Endothelial cell of umbilical vein (primary cell): ENCODE results near the gene NEDD9. TPM values are rescaled to one million over a fixed set of nuclear protein-coding genes. Genes with fewer than 3 reads are reported as not detected.

Source experiments
- BruUV-seq: library from RNA; stranded (reverse); fragments of 400-500 nt; replicated peaks from 2 replicates; lab custom pipeline; 2021; lab: Mats Ljungman, UMichigan
- CTCF ChIA-PET: fragments of 300-600, 350-600 bp; sonication (Branson Sonifier 250); formaldehyde crosslinking; loops from one replicate; lab custom pipeline; 2021; ENCODE audit warnings: antibody characterized with exemption, inconsistent platforms; lab: Charles Lee
- POLR2A ChIA-PET: fragments of 300-600, 350-600 bp; sonication (Branson Sonifier 250); formaldehyde crosslinking; loops from one replicate; lab custom pipeline; 2021; ENCODE audit warnings: antibody characterized with exemption, inconsistent platforms; lab: Charles Lee
- DNase-seq: peaks from one replicate; pipeline ENCODE4 v3.0.0-alpha.2; 2011; ENCODE audit warnings: low read depth, low spot score
- FAIRE-seq: peaks from 2 replicates; lab custom pipeline; 2011; peaks lifted over from hg19 to GRCh38; lab: Jason Lieb, UNC
- H2AFZ ChIP-seq: 2 replicates; pipeline ENCODE4 v1.6.0; 2012; ENCODE audit warnings: low read depth, low read length, control low read depth, inconsistent platforms
- H3K27ac ChIP-seq: 2 replicates; pipeline ENCODE4 v1.5.1; 2011; ENCODE audit warnings: low read depth, mild to moderate bottlenecking, control low read depth, low read length, moderate library complexity; ENCODE audit not compliant: insufficient read depth
- H3K27me3 ChIP-seq, 2 experiments: 2 replicates each; pipeline versions ENCODE4 v1.6.0 to v1.6.1; 2011; ENCODE audit warnings: low read length in 2 of 2, mixed read lengths in 1 of 2; ENCODE audit not compliant: control insufficient read depth in 2 of 2, insufficient read depth in 2 of 2
- H3K36me3 ChIP-seq, 2 experiments: 2 replicates in 1 of 2; 3 replicates in 1 of 2; pipeline ENCODE4 v1.5.1; 2011; ENCODE audit warnings: low read length in 2 of 2, mild to moderate bottlenecking in 1 of 2, moderate library complexity in 1 of 2; ENCODE audit not compliant: control insufficient read depth in 2 of 2, insufficient read depth in 2 of 2; ENCODE audit errors: extremely low read depth in 1 of 2
- H3K4me1 ChIP-seq: 3 replicates; pipeline ENCODE4 v1.5.1; 2011; ENCODE audit warnings: mild to moderate bottlenecking, low read length; ENCODE audit not compliant: control insufficient read depth, insufficient read depth; ENCODE audit errors: extremely low read depth
- H3K4me2 ChIP-seq: 2 replicates; pipeline ENCODE4 v1.6.1; 2011; ENCODE audit warnings: low read length, control low read depth, mixed read lengths; ENCODE audit not compliant: insufficient read depth
- H3K4me3 ChIP-seq, 3 experiments: fragments of 200-600 bp in 1 of 3; sonication (generic), shearing (Covaris generic) in 1 of 3; replicated peaks in 1 of 3; 2 replicates each; pipeline ENCODE4 v1.5.1; 2011 to 2016; ENCODE audit warnings: control low read depth in 3 of 3, low read length in 3 of 3, mild to moderate bottlenecking in 2 of 3, inconsistent platforms in 1 of 3, low read depth in 1 of 3, moderate library complexity in 1 of 3; ENCODE audit not compliant: insufficient read depth in 1 of 3
- H3K79me2 ChIP-seq: 2 replicates; pipeline ENCODE4 v1.6.0; 2012; ENCODE audit warnings: low read length, inconsistent platforms; ENCODE audit not compliant: control insufficient read depth, insufficient read depth
- H3K9ac ChIP-seq: replicated peaks from 2 replicates; pipeline ENCODE3; 2011; ENCODE audit warnings: low read length, control low read depth; ENCODE audit not compliant: insufficient read depth; ENCODE audit errors: extremely low read depth
- H3K9me1 ChIP-seq: replicated peaks from 3 replicates; pipeline ENCODE4 v1.6.0; 2011; ENCODE audit warnings: mild to moderate bottlenecking, low read length; ENCODE audit not compliant: control insufficient read depth, insufficient read depth; ENCODE audit errors: extremely low read depth
- H3K9me3 ChIP-seq: replicated peaks from 2 replicates; pipeline ENCODE4 v1.5.1; 2012; ENCODE audit warnings: low read length, inconsistent platforms; ENCODE audit not compliant: control insufficient read depth, insufficient read depth
- H4K20me1 ChIP-seq: replicated peaks from 2 replicates; pipeline ENCODE3; 2011; ENCODE audit warnings: mild to moderate bottlenecking, low read length; ENCODE audit not compliant: control insufficient read depth, insufficient read depth; ENCODE audit errors: extremely low read depth
- EZH2 ChIP-seq: IDR thresholded peaks from 2 replicates; pipeline ENCODE4 v1.6.1; 2012; ENCODE audit warnings: borderline replicate concordance, low read depth, mild to moderate bottlenecking, moderate library complexity, low read length, inconsistent platforms; ENCODE audit not compliant: severe bottlenecking
- FOS ChIP-seq: IDR thresholded peaks from 2 replicates; pipeline ENCODE4 v1.6.1; 2011; ENCODE audit warnings: mild to moderate bottlenecking, low read length, moderate library complexity, borderline replicate concordance; ENCODE audit not compliant: insufficient read depth
- GATA2 ChIP-seq: IDR thresholded peaks from 2 replicates; pipeline ENCODE4 v1.7.0; 2011; ENCODE audit warnings: low read depth, mild to moderate bottlenecking, moderate library complexity, mixed read lengths, low read length; ENCODE audit not compliant: insufficient read length, insufficient read depth
- MAX ChIP-seq: IDR thresholded peaks from 2 replicates; pipeline ENCODE4 v1.6.1; 2011; ENCODE audit not compliant: insufficient read depth, insufficient read length
- dilution Hi-C: fragments of 300-500 bp; cut with MboI; formaldehyde crosslinking; loops from one replicate; pipeline ENCODE4 v1.15.0; 2019; ENCODE audit warnings: low sequenced_read_pairs; ENCODE audit not compliant: extremely low pct_ligation_motif_present
- intact Hi-C: fragments of 100-400 bp; cut with micrococcal nuclease; formaldehyde crosslinking; loops from one replicate; pipeline ENCODE4 v1.10.0; 2022
- polyA plus RNA-seq, 4 experiments: library from polyadenylated mRNA; depleted of rRNA in 3 of 4; stranded (reverse) in 3 of 4; unstranded in 1 of 4; fragments of >200 nt; gene quantifications; 2 replicates each; pipeline versions ENCODE4 v1.2.1 to v1.2.3, GENCODE V29; 2011 to 2012; ENCODE audit warnings: missing spikeins in 1 of 4
- total RNA-seq: library from RNA; stranded (reverse); gene quantifications from 2 replicates; pipeline ENCODE4 v1.2.3, GENCODE V29; 2021

The NEDD9 gene
- total and polyA plus RNA-seq, 2 donors (not counting 3 experiments of a cell fraction or from before 2014, with no cell fraction given): 55.2 to 61.0 TPM

GRCh38 chr6:11245381-11246256 lies 13.2 kb upstream of the NEDD9 start:
- POLR2A ChIA-PET: no interaction called here
- Histone ChIP-seq H3K9ac (no peak overlapping the region), H2AFZ (no peak overlapping the region), H3K9me3 (no peaks in the 10 kb centered on the region), H3K4me2 (no peak overlapping the region), H3K79me2 (no peaks in the 10 kb centered on the region), H4K20me1 (no peaks in the 10 kb centered on the region), H3K4me3 (no peak overlapping the region), H3K27me3 (no peaks in the 10 kb centered on the region), H3K9me1 (no peaks in the 10 kb centered on the region), H3K27ac (no peak overlapping the region), H3K36me3 (no peaks in the 10 kb centered on the region), H3K4me1 (no peaks in the 10 kb centered on the region)
- intact Hi-C loops: no loop called here
- dilution Hi-C loops: no loop called here
- no TSS peak for BruUV-seq
- FAIRE-seq (no peak), DNase-seq (no peak)
- no peak for TF ChIP-seq MAX
- TF ChIP-seq GATA2: no peak
- TF ChIP-seq FOS: no peak
- no peak for TF ChIP-seq EZH2
- CTCF ChIA-PET: interaction anchor here (0.9 to 1.2 kb wide), 3 partner anchors 14 to 250 kb away, joined by 3 read pairs; no protein-coding TSS in a partner anchor
